HL-60 (cell line): ENCODE measurements around the gene NIPSNAP2.

Experiments used
- CTCF ChIP-seq: IDR thresholded peaks from one replicate; pipeline ENCODE4 v1.5.1; 2011; ENCODE audit warnings: low read length, control low read depth, inconsistent platforms; ENCODE audit not compliant: insufficient read depth
- GABPA ChIP-seq: IDR thresholded peaks from 2 replicates; pipeline ENCODE4 v1.6.1; 2012; ENCODE audit warnings: low read depth
- POLR2AphosphoS5 ChIP-seq: IDR thresholded peaks from 2 replicates; pipeline ENCODE4 v1.6.1; 2012; ENCODE audit warnings: low read depth

GRCh38 chr7:55980266-55980665 is 15.9 kb downstream of the NIPSNAP2 start:
- TF ChIP-seq CTCF, result no peak
- TF ChIP-seq POLR2AphosphoS5, result no peak
- TF ChIP-seq GABPA, result no peak
